H1 (cell line): ENCODE measurements around the gene BRIP1. TPM values are rescaled to one million over a fixed set of nuclear protein-coding genes. Genes with fewer than 3 reads are reported as not detected.

Experiments used
- BACH1 ChIP-seq: IDR thresholded peaks from 2 replicates; pipeline ENCODE4 v1.6.1; 2012; ENCODE audit warnings: low read length, improper control_type of control experiment
- CBX8 ChIP-seq: fragments of 300-800, 300-1000 bp; sonication (generic); IDR thresholded peaks from 2 replicates; pipeline ENCODE4 v1.7.1; 2016; ENCODE audit warnings: low read depth, low read length, borderline replicate concordance
- GABPA ChIP-seq: IDR thresholded peaks from 2 replicates; pipeline ENCODE4 v1.6.1; 2011; ENCODE audit warnings: mild to moderate bottlenecking, low read length, moderate library complexity, borderline replicate concordance; ENCODE audit not compliant: insufficient read depth
- NANOG ChIP-seq: IDR thresholded peaks from 2 replicates; pipeline ENCODE4 v1.6.1; 2011; ENCODE audit warnings: low read length, low read depth, mild to moderate bottlenecking, inconsistent platforms; ENCODE audit not compliant: insufficient read depth, poor library complexity, severe bottlenecking
- POLR2A ChIP-seq, 2 experiments: IDR thresholded peaks; 1 replicate in 1 of 2; 2 replicates in 1 of 2; pipeline ENCODE4 v1.6.1; 2011; ENCODE audit warnings: low read depth in 2 of 2, low read length in 2 of 2, mild to moderate bottlenecking in 2 of 2; ENCODE audit errors: control extremely low read depth in 1 of 2
- polyA plus RNA-seq, 7 experiments: library from polyadenylated mRNA; depleted of rRNA in 3 of 7; stranded (reverse) in 5 of 7; unstranded in 2 of 7; fragments of >200 nt in 5 of 7; fragments of 200-250 nt in 2 of 7; gene quantifications; 1 replicate in 5 of 7; 2 replicates in 1 of 7; 4 replicates in 1 of 7; pipeline versions ENCODE4 v1.2.1 to v1.2.3, GENCODE V29; 2011 to 2013; ENCODE audit warnings: missing spikeins in 2 of 7, mixed read lengths in 2 of 7
- total RNA-seq: library from RNA; stranded (reverse); fragmentation: NEBNext Ultra II Directional; extraction: Animal tissue kit (Norgen Biotek cat#: 25700); gene quantifications from 2 replicates; pipeline ENCODE4 v1.2.1, GENCODE V29; 2021

The BRIP1 gene
- total and polyA plus RNA-seq, 2 of the 8 experiments (the other 6 are each of a cell fraction or from before 2014, with no cell fraction given), result 5.8 to 19.2 TPM

- no peak for TF ChIP-seq CBX8
- TF ChIP-seq POLR2A (IDR thresholded peaks at IDR 0.05; ENCODE audit: control extremely low read depth in 1 of 2, low read depth in 2 of 2, low read length in 2 of 2), result no peak
- TF ChIP-seq GABPA, result no peak
- TF ChIP-seq BACH1, result no peak
- no peak for TF ChIP-seq NANOG
Measured at GRCh38 chr17:61795546-61795945, 67.8 kb downstream of the BRIP1 start (continued).
